HL-60/S4 treated with phorbol 12-myristate 13-acetate at 8.2 ng/mL for 4 days and 3 days (cell line): ENCODE results near the gene CDC42SE1.
"Not testable (repeated sequence)": the region's sequence is repeated elsewhere in the genome, so short reads cannot be mapped to it uniquely, and the experiment has no call there.

Experiments used
- in situ Hi-C: fragments of 300-500 bp; cut with MboI; formaldehyde crosslinking; loops from 2 replicates; pipeline ENCODE4 v1.15.0; 2022; ENCODE audit warnings: low sequenced_read_pairs

Gene CDC42SE1, protein sequence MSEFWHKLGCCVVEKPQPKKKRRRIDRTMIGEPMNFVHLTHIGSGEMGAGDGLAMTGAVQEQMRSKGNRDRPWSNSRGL

DNA sequence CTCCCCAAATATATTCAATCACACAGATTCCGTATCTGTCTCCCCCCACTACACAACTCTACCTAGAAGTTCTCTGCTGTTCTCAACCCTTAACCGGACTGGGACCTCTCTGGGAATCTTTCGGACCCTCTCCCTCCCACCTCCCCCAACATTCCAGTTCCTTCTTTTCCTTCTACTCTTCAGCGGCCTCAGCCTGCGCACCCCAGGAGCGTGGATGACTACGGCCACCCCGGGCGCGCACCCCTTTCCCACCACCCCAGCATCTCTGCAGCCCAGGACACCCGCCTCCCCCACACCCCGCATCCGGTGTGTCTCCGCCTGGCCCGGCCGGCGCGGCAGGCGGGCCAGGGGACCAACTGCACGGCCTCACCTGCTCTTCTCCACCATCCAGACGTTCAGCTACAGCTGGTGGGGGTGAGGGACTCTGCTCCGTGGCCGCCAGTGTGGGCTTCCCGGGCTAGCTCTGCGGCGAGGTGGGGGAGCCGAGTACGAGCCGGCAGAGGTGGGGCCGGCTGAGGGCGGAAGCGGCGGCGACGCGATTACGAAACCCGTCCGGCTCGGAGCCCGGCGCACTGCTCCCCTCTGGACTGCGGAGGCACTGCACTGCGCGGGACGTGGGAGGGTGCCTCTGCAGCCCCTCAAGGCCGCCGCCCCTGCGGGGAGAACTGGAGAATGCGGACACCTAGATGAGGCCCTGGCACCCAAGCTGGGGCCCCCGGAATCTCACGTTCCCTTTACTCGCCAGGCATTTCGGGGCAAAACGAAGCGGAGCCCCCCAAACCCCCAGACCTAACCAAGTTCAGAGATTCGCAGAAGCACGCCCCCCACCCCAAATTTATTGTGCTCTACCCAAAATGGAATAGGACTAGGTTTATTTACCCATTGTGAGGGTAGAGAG is at the start of gene CDC42SE1:
Gene CDC42SE1, minus strand, starts transcription at position 514 of the 898 bp plus-strand sequence. CDS start 3,892 bp downstream, outside the sequence.
- in situ Hi-C loops = no loop called here

DNA sequence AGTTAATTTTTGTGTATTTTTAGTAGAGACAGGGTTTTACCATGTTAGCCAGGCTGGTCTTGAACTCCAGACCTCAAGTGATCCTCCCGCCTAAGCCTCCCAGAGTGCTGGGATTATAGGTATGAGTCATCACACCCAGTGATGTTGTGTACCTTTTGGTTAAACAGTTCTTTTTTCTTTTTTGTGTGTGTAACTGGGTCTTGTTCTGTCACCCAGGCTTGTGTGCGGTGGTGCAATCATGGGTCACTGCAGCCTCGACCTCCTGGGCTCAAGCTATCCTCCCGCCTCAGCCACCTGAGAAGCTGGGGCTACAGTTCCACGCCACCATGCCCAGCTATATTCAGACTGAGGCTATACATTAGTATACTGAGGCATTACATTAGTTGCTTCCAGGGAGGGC is 48.9 kb upstream of the CDC42SE1 start:
- in situ Hi-C loops = no loop called here

DNA sequence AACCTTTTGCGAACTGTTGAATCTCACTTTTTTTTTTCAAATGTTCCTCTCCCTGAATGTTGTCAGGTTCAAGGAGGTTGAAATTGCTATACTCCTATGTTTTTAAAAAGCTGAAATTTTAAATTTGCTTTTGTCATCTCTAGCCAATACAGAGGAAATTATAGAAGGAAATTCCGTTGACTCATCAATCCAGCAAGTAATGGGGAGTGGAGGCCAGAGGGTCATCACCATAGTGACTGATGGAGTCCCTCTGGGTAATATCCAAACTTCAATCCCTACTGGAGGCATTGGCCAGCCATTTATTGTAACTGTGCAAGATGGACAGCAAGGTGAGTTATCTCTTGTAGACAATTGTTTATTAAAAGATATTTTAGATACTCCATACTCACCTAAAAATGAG is 47.5 kb upstream of the CDC42SE1 start:
- in situ Hi-C loops = no loop called here

GRCh38 chr1:151104630-151105029 is 45.2 kb upstream of the CDC42SE1 start:
- in situ Hi-C loops = no loop called here

- in situ Hi-C loops = no loop called here
These were observed 38.7 kb upstream of the CDC42SE1 start for GRCh38 chr1:151098126-151098525.

DNA sequence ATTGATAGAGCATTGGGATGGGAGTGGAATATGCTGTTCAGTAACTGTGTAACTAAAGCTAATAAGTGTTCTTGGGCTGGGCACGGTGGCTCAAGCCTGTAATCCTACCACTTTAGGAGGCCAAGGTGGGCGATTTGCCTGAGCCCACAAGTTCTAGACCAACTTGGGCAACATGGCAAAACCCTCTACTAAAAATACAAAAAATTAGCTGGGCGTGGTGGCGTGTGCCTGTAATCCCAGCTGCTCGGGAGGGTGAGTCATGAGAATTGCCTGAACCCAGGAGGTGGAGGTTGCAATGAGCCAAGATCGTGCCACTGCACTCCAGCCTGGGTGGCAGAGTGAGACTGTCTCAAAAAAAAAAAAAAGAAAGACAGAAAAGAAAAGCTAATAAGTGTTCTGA is 38.0 kb upstream of the CDC42SE1 start:
- in situ Hi-C loops = not testable (repeated sequence)

DNA sequence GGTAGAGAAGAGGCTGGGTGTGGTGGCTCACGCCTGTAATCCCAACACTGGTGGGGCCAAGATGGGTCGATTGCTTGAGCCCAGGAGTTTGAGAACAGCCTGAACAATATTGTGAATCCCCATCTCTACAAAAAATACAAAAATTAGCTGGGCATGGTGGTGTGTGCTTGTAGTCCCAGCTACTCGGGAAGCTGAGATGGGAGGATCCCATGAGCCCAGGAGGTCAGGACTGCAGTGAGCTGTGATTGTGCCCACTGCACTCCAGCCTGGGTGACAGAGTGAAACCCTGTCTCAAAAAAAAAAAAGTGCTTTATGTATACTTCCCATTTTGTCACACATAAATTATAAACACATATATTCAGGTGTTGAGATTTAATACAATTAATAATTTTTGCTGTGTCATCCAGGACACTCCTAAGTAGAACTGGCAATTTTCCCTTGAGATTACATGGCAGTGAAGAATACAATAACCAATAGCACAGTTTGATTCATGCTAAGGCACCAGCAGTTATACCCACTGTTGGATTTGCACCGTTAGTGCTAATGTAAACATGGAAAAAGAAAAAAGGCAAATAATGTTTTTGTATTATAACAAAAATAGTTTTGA is 26.6 kb upstream of the CDC42SE1 start:
- in situ Hi-C loops = no loop called here

DNA sequence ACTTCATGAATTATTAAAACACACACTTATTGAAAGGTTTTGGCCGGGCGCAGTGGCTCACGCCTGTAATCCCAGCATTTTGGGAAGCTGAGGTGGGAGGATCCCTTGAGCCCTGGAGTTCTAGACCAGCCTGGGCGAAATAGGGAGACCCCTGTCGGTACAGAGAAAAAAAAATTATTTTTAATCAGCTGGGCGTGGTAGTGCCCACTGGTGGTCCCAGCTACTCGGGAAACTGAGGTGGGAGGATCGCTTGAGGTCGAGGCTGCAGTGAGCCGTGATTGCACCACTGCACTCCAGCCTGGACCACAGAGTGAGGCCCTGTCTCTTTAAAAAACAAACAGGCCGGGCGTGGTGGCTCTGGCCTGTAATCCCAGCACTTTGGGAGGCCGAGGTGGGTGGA is 12.8 kb upstream of the CDC42SE1 start:
- in situ Hi-C loops = no loop called here

- in situ Hi-C loops = no loop called here
These were observed 11.3 kb upstream of the CDC42SE1 start, which contains the start of gene GABPB2 for GRCh38 chr1:151070474-151071276. TSS of gene GABPB2 (plus strand) at chr1:151070761. CDS start at chr1:151088190, 17,429 bp downstream.

DNA sequence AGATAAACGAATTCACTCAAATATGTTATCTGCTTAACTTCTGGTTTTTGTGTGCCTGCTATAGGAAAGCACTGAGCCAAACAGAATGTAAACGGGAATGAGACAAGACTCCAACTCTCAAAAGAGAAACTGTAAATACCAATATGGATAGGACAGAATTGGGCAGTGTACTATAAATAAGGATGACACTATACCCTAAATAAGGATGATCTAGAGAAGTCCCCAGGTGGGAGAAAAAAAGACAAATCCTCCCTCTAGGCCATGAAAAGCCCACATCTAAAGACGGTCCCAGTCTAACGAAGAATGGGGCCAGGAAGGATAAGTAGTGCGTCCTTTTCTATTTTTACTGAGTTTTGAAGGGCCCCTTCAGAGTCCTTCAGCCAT is 9.7 kb upstream of the CDC42SE1 start:
- in situ Hi-C loops = no loop called here

DNA sequence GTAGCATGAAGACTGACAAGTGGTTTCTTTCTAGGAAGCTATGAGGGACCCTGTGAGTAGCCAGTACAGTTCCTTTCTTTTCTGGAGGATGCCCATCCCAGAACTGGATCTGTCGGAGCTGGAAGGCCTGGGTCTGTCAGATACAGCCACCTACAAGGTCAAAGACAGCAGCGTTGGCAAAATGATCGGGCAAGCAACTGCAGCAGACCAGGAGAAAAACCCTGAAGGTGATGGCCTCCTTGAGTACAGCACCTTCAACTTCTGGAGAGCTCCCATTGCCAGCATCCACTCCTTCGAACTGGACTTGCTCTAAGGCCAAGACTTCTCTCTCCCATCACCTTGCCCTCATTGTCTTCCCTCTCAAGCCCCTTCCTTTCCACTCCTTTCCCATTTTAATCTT is 7.8 kb upstream of the CDC42SE1 start:
- in situ Hi-C loops = no loop called here

GRCh38 chr1:151065089-151065645 is 5.7 kb upstream of the CDC42SE1 start:
- in situ Hi-C loops = no loop called here

- in situ Hi-C loops = no loop called here
These were observed 3.4 kb upstream of the CDC42SE1 start for GRCh38 chr1:151062741-151063371.

- in situ Hi-C loops = no loop called here
These were observed 2.3 kb upstream of the CDC42SE1 start for GRCh38 chr1:151061704-151062103.

DNA sequence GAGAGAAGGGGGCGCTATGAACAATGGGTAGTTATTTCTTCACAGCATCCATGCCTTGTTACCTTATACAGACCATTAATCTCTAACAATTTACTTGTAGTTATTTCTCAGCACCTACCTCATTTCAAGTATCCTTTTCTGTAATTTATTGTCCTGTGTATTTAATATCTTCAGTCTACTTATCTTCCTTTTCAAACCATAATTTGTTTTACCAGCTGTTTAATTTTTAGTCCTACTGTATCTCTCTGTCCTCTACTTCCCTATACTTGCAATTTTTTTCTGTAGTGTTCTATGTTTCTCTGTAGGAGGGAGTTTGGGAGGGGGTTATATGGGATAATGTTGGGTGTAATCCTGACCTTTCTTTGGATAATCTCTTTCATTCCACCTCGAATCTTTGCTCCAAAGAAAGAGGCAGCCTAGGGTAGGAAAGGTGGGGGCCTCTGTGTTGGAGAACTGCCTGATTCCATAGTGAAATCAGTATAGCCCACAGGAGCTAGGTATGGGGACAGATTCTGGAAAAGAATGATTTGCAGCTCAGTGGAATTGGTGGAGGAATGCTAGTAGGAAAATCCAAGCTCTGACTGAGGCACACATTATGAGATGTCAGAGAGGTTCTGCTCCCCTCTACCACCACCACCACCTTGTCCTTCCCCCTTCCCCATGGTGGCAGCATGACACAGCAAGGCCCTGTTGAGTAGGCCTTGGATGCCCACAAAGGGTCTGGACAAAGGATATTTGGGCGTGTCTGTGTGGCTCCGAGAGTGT is 1.4 kb upstream of the CDC42SE1 start:
- in situ Hi-C loops = no loop called here

GRCh38 chr1:151060007-151060656 is 710 bp upstream of the CDC42SE1 start, which contains the start of gene MLLT11:
TSS of gene MLLT11 (plus strand) at chr1:151060397. CDS start at chr1:151067225, 6,828 bp downstream.
- in situ Hi-C loops = no loop called here

DNA sequence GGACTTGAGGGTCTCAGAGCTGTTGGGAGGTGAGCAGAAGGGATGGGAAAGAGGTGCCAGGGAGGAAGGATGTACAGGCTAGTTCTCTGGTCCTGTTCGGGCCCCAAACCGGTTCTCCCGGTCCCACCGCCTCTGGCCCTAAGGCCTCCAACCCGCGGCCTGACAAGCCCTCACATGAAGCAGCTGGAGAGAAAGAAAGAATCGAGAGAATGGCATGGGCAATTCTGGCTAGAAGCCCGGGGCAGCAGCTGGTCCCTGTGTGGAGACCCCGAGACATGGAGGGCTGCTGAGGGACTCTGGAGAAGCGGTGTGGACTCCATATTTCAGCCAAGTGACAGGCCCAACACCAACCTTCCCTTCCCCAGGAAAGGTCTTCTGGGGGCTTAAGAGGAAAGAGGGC is 730 bp downstream of the CDC42SE1 start:
- in situ Hi-C loops = no loop called here

DNA sequence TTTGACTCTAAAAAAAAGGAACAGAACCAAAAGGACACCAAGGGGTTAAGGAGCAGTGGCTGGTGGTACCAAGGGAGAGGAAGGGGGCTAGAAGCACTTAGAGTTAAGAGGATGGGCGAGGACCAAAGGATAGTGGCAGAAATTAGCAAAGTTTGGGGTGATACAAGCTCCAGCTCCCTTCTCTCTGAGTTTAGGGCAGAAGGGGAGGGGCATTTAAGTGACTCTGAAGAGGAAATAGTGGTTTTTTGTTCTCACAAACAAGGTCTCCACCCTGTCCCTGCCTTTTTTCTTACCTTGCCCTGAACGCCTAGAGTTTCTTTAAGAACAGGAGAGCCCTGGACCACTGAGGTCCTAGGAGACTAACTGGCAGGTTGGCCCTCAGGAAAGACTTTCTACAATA is 3.3 kb downstream of the CDC42SE1 start:
- in situ Hi-C loops = no loop called here

- in situ Hi-C loops = no loop called here
These were observed 3.8 kb downstream of the CDC42SE1 start for GRCh38 chr1:151055581-151055980.
